HG02943 (cell line): ENCODE measurements around the gene LAMB4.
A peak's percentile ranks its signal among the peaks of the same experiment; 100 is the strongest.

Source experiments
- ATAC-seq: cut with Tn5 transposase; IDR thresholded peaks from one replicate; pipeline ENCODE4 v1.9.1; 2021; ENCODE audit warnings: mild to moderate bottlenecking, low read depth, moderate library complexity; ENCODE audit not compliant: unreplicated experiment

LAMB4 gene

DNA sequence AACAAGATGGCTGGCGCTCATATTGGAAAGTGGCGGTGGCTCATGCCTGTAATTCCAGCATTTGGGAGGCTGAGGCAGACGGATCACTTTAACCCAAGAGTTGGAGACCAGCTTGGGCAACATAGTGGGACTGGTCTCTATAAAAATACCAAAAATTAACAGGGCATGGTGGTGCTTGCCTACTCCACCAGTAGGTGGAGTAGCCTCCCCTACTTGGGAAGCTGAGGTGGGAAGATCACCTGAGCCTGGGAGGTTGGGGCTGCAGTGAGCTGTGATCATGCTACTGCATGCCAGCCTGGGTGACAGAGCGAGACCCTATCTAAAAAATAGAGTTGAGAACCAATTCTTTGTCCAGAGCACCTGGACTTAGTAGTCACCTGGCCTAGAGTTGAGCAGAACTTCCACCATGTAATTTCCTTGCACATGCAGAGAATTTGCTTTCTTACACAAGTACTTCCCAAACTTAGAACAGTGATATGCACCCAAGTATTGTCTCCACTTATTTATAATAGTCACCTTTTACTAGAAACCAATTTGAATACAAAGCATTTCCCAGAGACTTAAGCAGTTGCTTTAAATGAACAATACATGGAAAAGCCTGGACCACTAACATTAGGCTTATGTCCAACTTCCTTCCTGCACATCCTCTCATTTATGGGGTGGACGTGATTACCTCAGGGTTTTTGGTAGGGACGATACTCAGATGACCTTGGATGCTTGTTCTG is 15.9 kb downstream of the LAMB4 start:
- ATAC-seq, result peak; percentile 70

DNA sequence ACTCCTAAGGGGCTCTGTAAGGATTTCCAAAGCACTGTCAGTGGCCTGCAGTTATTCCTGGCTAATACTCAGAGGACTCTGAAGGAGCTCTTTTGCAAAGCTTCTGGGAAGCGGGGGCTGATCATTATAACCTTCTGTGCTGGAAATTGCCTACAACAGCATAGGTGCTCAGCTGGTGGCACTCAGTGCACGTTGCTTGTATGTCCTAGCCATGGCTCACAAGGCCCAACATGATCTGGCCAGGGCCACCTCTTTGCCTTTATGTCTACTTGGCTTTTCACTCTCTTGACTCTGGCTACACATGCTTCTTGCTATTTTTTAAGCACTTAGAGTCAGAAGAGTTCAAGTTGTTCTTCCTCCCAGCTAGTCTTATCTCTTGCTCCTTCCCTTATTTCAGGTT is 17.5 kb downstream of the LAMB4 start:
- ATAC-seq, result no peak

DNA sequence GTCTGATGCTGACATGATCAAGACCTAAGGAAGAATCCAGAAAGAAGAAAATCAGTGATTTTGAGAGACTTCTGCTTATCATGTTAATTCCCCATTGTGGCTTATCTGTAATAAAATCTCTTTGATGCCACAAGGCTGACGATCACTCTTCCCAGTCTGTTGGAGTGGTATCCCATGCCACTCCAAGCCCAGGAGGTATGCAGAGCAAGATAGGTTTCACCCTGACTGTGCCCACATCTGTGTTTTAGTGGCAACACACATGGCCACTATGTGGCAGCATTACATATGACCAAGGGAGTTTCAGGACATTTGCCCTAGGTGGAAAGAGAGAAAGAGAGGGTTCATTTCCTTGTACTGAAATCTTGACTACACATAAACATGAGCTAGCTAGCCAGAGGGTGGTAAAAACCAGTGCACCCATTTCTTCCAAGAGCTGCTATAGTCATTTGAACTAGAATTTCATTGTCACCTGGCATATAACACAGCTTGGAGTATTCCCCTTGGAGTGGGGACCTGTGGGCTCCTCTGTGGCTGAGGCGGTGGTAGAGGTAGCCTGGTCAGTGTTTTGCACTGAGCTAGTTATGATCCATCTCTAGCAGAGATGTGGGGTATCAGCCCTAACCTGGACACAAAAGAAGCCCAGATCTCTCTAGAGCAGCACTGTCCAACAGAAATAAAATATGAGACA is 20.8 kb downstream of the LAMB4 start:
- peak; percentile 61 for ATAC-seq

DNA sequence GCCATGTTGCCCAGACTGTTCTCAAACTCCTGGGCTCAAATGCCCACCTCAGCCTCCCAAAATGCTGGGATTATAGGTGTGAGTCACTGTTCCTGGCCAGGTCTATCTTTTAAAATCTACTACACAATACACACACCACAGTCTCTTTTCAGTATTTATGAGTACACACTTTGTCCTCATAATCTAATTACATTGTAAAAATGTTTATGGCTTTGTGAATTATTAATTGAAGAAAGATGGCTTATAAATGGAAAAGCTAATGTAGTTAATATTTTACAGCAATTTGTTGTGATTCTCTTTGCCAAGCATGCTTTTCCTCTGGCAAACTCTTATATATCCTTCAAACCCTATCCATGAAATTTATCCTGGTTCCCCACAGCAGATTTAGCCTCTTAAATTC is 22.0 kb downstream of the LAMB4 start:
- ATAC-seq, result no peak

DNA sequence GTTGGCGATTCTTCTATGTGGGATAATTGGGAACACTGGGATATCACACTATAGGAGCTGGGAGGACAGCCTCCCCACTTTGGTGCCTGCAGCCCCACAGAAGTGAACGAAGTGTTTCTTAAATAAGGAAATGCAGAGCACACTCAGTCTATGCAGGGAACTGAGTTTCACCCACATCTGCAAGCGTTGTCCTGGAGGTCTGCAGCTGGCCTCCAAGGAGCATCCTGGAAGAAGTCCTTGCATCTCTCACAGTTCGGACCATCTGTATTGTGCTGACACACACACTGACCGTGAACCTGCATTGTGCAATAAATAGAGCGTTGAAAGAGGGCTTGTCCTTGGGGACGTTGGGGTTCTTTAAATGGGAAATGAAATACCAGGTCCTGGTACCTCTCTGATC is 25.8 kb downstream of the LAMB4 start:
- no peak for ATAC-seq

DNA sequence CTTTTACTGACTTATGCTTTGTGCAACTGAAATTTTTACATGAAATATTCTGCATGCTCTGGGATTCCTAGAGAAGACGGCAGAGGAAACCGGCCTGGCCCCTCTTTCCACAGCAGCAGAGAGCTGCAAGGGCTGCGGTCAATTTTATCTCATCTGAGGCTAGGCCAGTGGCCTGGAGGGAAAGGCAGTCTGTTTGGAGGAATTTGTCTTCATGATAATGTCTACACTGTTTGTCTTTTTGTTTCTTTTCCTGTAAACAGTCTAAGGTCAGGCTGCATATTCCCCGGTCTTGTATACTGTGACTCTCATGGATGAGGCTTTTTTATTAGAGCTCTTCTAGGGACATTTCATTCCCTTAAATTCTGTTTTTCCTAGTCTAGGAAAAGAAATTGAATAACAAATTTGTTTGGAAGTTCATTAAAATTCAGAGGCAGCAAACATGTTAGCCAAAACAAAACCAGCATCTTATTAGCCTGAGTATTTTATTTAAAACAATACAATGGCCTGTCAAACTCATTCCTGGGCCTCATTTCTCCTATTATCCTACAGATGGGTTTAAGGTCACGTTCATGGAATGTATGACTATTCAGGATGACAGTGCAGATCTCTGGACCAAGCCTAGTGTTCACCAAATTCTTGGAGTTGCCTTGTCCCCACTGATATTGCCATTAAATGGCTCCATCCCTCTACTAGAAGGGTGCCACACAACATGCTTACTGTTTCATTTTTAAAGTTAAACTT is 26.4 kb downstream of the LAMB4 start:
- ATAC-seq, result no peak

DNA sequence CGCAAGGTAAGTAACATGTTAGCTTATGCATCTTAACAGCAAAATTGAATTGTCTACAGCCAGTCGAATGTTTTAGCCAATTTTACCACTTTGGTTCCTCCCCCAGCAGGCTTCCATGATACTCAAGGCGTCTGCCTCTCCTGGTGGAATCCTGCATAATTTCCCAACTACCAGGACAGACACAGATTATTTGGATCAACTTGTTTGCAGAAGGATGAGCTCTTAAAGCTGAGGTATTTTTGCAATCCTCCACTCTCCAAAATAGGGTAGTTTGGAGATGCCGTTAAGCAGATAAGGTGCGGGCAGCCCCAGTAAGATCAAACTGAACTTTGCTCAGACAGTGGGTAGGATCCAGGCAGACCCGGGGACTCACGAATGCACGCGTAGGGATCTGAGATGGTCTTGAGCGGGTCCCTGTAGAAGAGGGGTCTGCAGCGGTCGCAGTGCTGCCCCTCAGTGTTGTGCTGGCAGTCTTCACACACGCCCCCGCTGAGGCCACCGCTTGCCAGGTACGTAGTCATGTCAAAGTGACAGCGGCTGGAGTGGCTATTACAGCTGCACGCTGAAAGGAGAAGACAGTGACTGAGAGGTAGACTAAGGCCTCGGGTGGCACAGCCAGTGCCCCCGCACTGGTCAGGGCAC is 27.4 kb downstream of the LAMB4 start:
- no peak for ATAC-seq

DNA sequence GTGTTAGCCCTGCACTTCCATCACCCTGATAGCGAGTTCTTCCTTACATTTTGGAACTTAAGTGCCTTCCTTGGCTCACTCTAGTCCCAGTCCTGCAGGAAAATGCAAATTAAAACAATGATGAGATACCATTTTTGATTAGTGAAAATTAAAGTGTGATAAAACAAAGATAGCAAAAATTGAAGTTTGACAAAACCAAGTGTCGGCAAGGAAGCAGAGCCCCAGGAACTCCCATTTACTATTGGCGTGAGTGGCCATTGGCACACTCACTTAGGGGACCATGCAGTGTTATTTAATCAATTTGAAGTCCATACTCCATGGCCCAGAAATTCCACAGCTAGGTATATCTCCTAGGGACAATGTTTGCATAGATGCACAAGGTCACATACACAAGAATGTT is 28.4 kb downstream of the LAMB4 start:
- no peak for ATAC-seq

DNA sequence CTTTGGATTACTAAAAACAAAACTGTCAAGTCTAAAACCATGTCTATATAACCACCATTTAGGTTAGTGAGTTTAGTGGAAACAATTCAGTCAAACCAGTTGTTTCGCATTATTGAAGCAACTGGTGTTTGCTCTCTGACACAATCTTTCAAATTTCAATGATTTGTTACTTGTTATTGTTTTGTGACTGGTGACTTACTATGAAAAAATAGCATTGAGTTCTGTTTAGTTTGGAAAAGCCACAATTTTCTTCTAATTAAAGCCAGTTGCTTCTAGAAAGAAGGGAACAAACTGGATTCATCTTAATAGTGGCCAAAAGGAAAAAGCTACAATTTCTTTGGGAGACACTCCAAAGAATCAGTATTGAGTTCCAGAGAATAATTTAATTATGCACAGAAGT is 30.4 kb downstream of the LAMB4 start:
- ATAC-seq, result no peak

DNA sequence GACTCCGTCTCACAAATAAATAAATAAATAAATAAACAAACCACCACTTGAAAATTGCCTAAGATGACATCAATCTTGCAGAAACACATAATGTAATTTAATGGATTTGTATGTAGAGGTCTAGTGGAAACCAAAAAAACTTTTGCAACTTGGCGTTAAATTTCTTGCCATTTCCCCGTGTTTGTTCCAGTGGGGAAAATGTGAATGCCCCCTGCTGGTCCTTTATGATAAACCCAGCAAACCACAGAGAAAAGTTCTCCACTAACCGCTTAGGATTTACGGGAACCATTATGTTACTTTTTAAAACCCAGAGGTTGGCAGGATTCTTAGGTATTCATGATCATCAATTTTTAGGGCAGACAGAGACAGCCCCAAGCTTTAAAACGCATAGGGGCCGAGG is 32.5 kb downstream of the LAMB4 start:
- ATAC-seq, result no peak

DNA sequence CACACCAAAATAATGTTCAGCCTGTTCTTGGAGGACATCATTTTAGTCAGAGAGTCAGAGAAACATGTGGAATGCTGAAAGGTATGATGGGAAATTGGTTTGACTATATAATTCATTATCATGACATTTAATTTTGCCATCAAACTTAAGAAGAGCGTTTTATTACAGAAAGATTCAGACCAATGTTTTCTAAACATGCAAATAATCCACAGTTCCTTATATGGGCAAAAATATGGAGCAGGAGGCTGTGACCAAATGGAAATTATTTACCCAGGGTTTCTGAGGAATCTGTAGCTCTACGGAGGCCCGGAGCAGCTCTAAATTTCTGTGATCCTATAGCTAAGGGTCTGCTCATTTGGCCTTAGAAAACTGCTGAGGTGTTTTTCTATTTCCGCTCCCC is 33.2 kb downstream of the LAMB4 start:
- no peak for ATAC-seq

DNA sequence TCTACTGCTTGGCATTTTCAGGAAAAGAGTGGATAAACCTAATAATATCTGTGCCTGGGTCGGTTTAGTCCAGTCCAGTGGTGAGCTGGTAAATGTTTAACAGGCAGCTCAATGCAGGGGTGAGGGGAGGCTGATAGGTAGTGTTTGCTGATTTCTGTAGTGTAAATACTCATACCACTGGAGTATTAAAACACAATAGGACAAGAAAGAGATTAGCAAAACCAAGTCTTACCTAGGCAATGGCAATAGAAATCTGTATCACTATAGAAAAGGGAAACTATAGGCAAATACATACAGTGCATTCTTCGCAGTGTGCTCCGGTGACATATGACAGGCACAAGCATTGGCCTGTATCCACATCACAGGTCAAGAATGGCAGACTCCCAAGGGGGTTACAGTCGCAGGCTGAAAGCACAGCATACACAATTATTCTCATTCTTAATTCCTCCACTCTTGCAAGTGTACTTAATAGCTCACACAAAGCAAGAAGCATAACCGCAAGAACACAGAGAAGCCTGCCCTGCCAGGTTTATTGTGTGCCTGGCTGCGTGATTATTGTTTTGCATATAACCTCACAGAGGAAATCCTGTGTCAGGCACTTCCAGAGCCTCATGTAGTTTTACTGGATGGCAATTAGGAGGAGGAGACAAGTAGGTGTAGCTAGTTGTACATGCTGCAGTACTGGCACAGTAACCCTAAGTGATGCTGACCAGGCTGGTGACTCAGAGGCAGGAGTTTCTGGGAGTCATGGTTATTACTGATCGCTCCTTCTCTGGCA is 35.0 kb downstream of the LAMB4 start:
- no peak for ATAC-seq

DNA sequence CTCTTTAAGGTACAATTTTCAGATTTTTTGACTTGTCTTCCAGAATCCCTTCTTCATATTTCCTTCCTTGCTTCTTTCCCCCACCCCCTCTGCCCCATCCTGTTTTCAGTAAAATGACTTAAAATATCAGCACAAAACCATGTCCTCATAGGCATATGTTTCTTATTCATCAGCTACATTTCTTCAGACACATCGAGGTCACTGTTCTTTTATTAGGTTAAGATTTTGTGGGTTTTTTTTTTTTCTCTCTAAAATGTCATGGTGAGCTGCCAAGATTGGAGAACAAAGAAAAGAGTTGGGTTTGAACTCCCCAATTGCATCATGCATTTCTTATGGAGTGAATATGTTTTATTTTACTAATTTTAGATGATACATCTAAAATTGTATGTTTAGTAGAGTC is 35.8 kb downstream of the LAMB4 start:
- no peak for ATAC-seq

DNA sequence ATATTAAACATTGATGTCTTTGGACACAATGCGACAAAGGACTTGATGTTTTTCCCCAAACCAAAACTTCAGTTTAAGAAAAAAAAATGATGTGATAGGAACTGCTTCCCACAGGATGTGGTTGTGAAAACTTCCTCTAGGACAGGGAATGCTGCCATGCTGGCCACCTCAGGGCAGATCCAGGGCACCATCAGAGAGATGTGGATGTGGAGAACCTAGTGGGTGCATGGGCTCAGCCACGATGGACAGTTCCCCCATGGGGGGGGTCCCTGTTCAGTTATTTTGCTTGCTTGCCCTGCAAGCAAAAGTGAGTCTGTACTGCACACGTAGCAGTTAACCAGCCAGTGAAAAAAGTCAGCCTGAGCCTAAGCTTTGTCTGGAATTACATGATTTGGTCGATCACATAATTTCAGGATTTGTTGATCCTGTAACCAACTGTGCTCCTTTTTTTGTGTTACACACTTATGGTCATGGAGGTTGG is 36.3 kb downstream of the LAMB4 start:
- no peak for ATAC-seq

DNA sequence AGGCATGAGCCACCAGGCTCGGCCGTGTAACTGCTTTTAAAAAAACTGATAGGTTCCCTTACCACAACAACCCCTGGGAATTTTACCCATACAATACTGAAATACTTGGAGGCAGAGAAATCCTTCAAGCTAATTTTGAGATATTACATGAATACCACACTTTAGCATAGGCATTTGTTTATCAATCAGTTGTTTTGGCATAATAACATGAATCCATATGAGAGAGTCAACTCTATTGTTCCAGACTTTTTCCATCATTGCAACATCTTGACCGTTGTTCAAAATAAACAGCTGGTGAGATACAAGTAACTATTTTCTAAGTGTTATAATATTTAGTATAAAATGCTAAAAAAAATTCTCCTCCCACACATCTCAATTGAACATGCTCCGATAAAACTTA is 36.8 kb downstream of the LAMB4 start:
- no peak for ATAC-seq

DNA sequence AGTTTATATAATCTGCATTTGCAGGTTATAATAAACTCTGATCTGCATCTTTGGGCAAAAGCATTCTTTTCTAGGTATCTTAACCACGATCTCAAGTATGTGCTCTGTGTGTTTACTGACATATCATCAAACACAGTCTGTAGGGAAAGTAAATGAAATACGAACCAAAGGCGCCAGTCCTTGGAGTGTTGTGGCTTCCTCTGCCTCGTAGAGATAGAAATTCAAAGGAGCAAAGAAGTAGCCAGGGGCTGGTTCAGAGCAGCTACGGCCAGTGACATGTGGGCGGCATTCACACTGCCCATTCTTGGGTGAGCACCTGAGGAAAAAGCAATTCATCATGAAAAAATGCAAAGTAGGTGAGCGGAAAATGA is 38.7 kb downstream of the LAMB4 start:
- ATAC-seq, result no peak

DNA sequence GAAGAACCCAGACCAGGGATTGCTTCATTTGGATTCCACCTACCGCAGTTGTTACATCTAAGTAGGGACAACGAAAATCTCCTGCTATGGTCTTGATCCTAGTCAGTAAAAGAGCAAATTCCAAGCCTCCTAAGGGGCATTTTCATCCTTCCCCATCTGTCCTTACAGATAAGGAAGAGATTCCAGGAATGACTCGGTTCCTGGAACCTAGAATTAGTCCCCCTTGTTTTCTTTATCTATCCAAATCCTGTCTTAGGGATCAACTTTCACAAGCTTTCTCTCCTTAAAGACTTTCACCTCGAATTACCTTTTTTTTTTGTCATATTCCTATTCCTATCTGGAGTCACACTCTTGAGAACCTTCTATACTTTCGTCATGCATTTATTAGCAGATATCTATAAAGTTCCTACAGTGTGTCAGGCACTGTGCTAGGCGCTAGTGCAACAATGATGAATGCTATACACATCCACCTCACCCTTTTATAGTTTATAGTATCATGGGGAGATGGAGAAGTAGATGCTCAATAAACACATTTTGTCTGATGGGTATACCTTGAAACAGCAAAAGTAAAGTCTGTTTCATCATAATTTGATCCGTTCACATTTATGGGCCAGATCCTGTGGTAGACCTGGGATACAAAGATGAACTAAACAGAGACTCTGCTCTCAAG is 39.2 kb downstream of the LAMB4 start:
- ATAC-seq, result no peak

DNA sequence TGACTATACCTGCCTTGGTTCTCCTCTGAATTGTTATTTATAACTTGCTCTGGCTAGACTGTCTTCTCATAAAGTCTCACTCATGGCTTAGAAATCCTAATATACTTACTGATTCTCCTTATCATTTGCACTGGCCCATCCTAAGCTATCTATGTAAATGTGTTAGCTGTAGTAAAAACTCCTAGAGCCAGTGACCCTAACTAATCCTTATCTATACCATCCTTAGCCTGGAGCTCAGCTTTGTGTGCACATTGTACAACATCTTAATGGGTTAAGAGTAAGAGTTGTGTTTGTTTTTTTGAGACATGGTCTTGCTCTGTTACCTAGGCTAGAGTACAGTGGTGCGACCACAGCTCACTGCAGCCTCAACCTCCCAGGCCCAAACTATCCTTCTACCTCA is 40.8 kb downstream of the LAMB4 start:
- no peak for ATAC-seq

DNA sequence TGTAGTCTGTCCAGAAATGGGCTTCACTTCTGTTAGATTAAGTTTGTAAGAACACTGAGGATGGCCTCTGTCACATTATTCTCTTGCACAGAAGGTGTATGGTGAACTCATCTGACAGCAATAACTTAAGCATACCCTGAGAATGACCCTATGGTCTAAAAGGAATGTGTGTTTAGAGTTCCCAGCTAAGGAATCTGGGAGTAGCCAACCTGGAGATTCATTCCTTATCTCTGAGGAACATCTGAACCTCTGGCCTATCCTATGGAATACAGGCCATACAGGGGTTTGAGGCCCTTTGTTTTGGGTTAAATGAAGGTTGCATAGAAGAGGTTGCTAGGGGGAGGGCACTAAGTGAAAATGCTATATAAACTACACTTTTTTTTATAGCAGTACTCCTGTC is 41.4 kb downstream of the LAMB4 start:
- no peak for ATAC-seq

DNA sequence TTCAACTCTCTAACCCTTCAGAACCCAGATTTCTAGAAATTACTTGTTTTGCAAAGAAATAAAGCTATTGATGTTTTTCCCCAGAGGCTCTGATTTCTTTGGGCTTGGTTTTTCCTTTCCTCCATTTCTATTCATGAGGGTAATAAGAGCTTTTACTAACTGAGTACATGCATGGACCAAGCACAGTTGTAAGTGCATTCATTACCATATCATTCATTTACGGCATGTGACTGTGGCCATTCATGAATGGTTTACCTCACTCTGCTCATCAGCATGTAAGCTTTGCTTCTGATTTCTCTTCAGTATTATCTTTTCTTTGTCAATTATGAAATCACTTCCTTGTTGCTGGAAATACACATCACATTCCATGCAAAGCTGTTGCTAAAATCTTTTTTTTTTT is 42.4 kb downstream of the LAMB4 start:
- ATAC-seq, result no peak
